A549 (cell line): ENCODE data around the gene HS6ST2. TPM values are rescaled to one million over a fixed set of nuclear protein-coding genes. Genes with fewer than 3 reads are reported as not detected.

Experiments used
- ATAC-seq, 2 experiments: fragments of 200-7000 bp in 1 of 2; fragments of >200 bp in 1 of 2; cut with Nextera tagmentation in 1 of 2; cut with Tn5 transposase in 1 of 2; 3 replicates each; pipeline versions ENCODE4 v1.8.0 to v1.9.1; 2018 to 2020; ENCODE audit warnings: mild to moderate bottlenecking in 1 of 2, moderate library complexity in 1 of 2
- CTCF ChIA-PET: fragments of 300-600 bp; sonication (Branson Sonifier 250); formaldehyde crosslinking; extraction: SDS; loops from one replicate; lab custom pipeline; 2021; ENCODE audit warnings: antibody characterized with exemption, inconsistent platforms; lab: Yijun Ruan, JAX
- POLR2A ChIA-PET: fragments of 350-600 bp; formaldehyde crosslinking; extraction: SDS; loops from one replicate; lab custom pipeline; 2021; ENCODE audit warnings: antibody characterized with exemption, inconsistent platforms; lab: Yijun Ruan, JAX
- DNase-seq, 2 experiments: peaks; one replicate each; pipeline versions ENCODE4 v3.0.0 to v3.0.0-alpha.2; 2011 to 2016; ENCODE audit warnings: low read depth in 1 of 2, low spot score in 1 of 2
- FAIRE-seq: peaks from 2 replicates; lab custom pipeline; 2011; peaks lifted over from hg19 to GRCh38; lab: Jason Lieb, UNC
- H3K27ac ChIP-seq, 2 experiments: fragments of >200 bp; sonication (Bioruptor Twin); formaldehyde crosslinking; 3 replicates each; pipeline ENCODE4 v1.5.1; 2016 to 2017
- H3K4me1 ChIP-seq: fragments of >200 bp; sonication (Bioruptor Twin); formaldehyde crosslinking; 3 replicates; pipeline ENCODE4 v1.6.1; 2016
- H3K4me2 ChIP-seq: fragments of >200 bp; sonication (Bioruptor Twin); formaldehyde crosslinking; 3 replicates; pipeline ENCODE4 v1.6.1; 2016
- H3K4me3 ChIP-seq: fragments of >200 bp; sonication (Bioruptor Twin); formaldehyde crosslinking; 3 replicates; pipeline ENCODE4 v1.5.1; 2016
- H3K9me3 ChIP-seq: fragments of >200 bp; sonication (Bioruptor Twin); formaldehyde crosslinking; 3 replicates; pipeline ENCODE4 v1.6.1; 2016
- CEBPB ChIP-seq, 2 experiments: fragments of >200 bp in 1 of 2; sonication (Bioruptor Twin) in 1 of 2; formaldehyde crosslinking in 1 of 2; IDR thresholded peaks; 2 replicates each; pipeline ENCODE4 v1.6.1; 2012 to 2016
- EHF ChIP-seq: fragments of 250-450 bp; sonication (Bioruptor Pico); IDR thresholded peaks from 2 replicates; pipeline ENCODE4 v1.5.0; 2020; ENCODE audit warnings: mild to moderate bottlenecking
- EHMT2 ChIP-seq: fragments of 200-600 bp; sonication (generic); IDR thresholded peaks from 2 replicates; pipeline ENCODE4 v1.6.1; 2016; ENCODE audit warnings: antibody characterized with exemption, low read depth, mild to moderate bottlenecking, moderate library complexity
- ELK1 ChIP-seq: fragments of 150-350 bp; IDR thresholded peaks from 2 replicates; pipeline ENCODE4 v1.6.1; 2014; ENCODE audit warnings: low read depth, mild to moderate bottlenecking, low read length
- EP300 ChIP-seq, 2 experiments: fragments of >200 bp; sonication (Bioruptor Twin); formaldehyde crosslinking; IDR thresholded peaks; 2 replicates in 1 of 2; 3 replicates in 1 of 2; pipeline ENCODE4 v1.6.1; 2016 to 2017
- FOSB ChIP-seq: fragments of 250-450 bp; sonication (Bioruptor Pico); IDR thresholded peaks from 2 replicates; pipeline ENCODE4 v1.5.0; 2020; ENCODE audit warnings: mild to moderate bottlenecking, moderate library complexity
- FOSL2 ChIP-seq, 2 experiments: fragments of 450-650 bp in 1 of 2; fragments of >200 bp in 1 of 2; sonication (Bioruptor Twin) in 1 of 2; formaldehyde crosslinking; IDR thresholded peaks; 2 replicates each; pipeline versions ENCODE4 v1.5.0 to v1.6.1; 2016 to 2020; ENCODE audit warnings: mild to moderate bottlenecking in 1 of 2, moderate library complexity in 1 of 2
- FOXS1 ChIP-seq: fragments of 250-450 bp; sonication (Bioruptor Pico); IDR thresholded peaks from 2 replicates; pipeline ENCODE4 v1.5.0; 2020; ENCODE audit warnings: mild to moderate bottlenecking, moderate library complexity
- GATA3 ChIP-seq: IDR thresholded peaks from 2 replicates; pipeline ENCODE4 v1.6.1; 2012; ENCODE audit warnings: borderline replicate concordance
- HDAC2 ChIP-seq: fragments of 200-600 bp; sonication (generic); IDR thresholded peaks from 2 replicates; pipeline ENCODE4 v1.6.1; 2016
- HES2 ChIP-seq: fragments of >200 bp; sonication (Bioruptor Twin); formaldehyde crosslinking; IDR thresholded peaks from 2 replicates; pipeline ENCODE4 v1.6.1; 2016
- HEYL ChIP-seq: fragments of 250-450 bp; sonication (Bioruptor Pico); IDR thresholded peaks from 2 replicates; pipeline ENCODE4 v1.8.0; 2021; ENCODE audit warnings: mild to moderate bottlenecking, moderate library complexity
- HOXB13 ChIP-seq: fragments of 250-450 bp; sonication (Bioruptor Pico); IDR thresholded peaks from 2 replicates; pipeline ENCODE4 v1.5.0; 2020; ENCODE audit warnings: low read depth, mild to moderate bottlenecking, moderate library complexity
- HOXB5 ChIP-seq: fragments of 250-450 bp; sonication (Bioruptor Pico); IDR thresholded peaks from 2 replicates; pipeline ENCODE4 v1.5.0; 2020; ENCODE audit warnings: mild to moderate bottlenecking, moderate library complexity
- JUN ChIP-seq, 2 experiments: fragments of >200 bp; sonication (Bioruptor Twin); formaldehyde crosslinking; IDR thresholded peaks; 2 replicates in 1 of 2; 3 replicates in 1 of 2; pipeline ENCODE4 v1.6.1; 2016 to 2017
- JUNB ChIP-seq: fragments of >200 bp; sonication (Bioruptor Twin); formaldehyde crosslinking; IDR thresholded peaks from 2 replicates; pipeline ENCODE4 v1.6.1; 2016
- KDM1A ChIP-seq: fragments of 200-600 bp; sonication (generic); IDR thresholded peaks from 2 replicates; pipeline ENCODE4 v1.6.1; 2016; ENCODE audit warnings: low read depth, mild to moderate bottlenecking
- MAX ChIP-seq: IDR thresholded peaks from 2 replicates; pipeline ENCODE4 v1.6.1; 2012
- MAZ ChIP-seq: fragments of 150-350 bp; IDR thresholded peaks from 2 replicates; pipeline ENCODE4 v1.6.1; 2014; ENCODE audit warnings: antibody characterized with exemption, low read depth, low read length, borderline replicate concordance
- MYC ChIP-seq: IDR thresholded peaks from 2 replicates; pipeline ENCODE4 v1.6.1; 2012; ENCODE audit warnings: mild to moderate bottlenecking, inconsistent platforms, low read length, improper control_type of control experiment, borderline replicate concordance
- NFE2L2 ChIP-seq: fragments of 150-350 bp; conservative IDR thresholded peaks from 2 replicates; pipeline ENCODE4 v1.6.1; 2014; ENCODE audit warnings: low read length
- NR3C1 ChIP-seq: fragments of >200 bp; sonication (Bioruptor Twin); formaldehyde crosslinking; IDR thresholded peaks from 3 replicates; pipeline ENCODE4 v1.6.1; 2017
- PHF8 ChIP-seq: fragments of 200-600 bp; sonication (generic); IDR thresholded peaks from 2 replicates; pipeline ENCODE4 v1.6.1; 2016; ENCODE audit warnings: low read depth, mild to moderate bottlenecking, antibody characterized with exemption, moderate library complexity, borderline replicate concordance
- POLR2AphosphoS2 ChIP-seq: conservative IDR thresholded peaks from 2 replicates; pipeline ENCODE4 v1.6.1; 2012; ENCODE audit warnings: low read length, improper control_type of control experiment, inconsistent platforms
- RAD21 ChIP-seq, 2 experiments: fragments of >200 bp in 1 of 2; sonication (Bioruptor Twin) in 1 of 2; formaldehyde crosslinking in 1 of 2; IDR thresholded peaks in 1 of 2; conservative IDR thresholded peaks in 1 of 2; 2 replicates in 1 of 2; 3 replicates in 1 of 2; pipeline ENCODE4 v1.6.1; 2012 to 2018; ENCODE audit warnings: inconsistent platforms in 1 of 2
- RCOR1 ChIP-seq: fragments of 150-350 bp; IDR thresholded peaks from 2 replicates; pipeline ENCODE4 v1.6.1; 2014; ENCODE audit warnings: antibody characterized with exemption, low read length, low read depth
- TFCP2L1 ChIP-seq: fragments of 250-450 bp; sonication (Bioruptor Pico); IDR thresholded peaks from 2 replicates; pipeline ENCODE4 v1.5.0; 2021; ENCODE audit warnings: mild to moderate bottlenecking
- TP53 ChIP-seq: fragments of 250-450 bp; sonication (Bioruptor Pico); IDR thresholded peaks from 2 replicates; pipeline ENCODE4 v1.5.0; 2021; ENCODE audit warnings: mild to moderate bottlenecking, moderate library complexity
- USF2 ChIP-seq: fragments of 450-650 bp; IDR thresholded peaks from 2 replicates; pipeline ENCODE4 v1.6.1; 2014; ENCODE audit warnings: antibody characterized with exemption
- ZFP36 ChIP-seq: fragments of 450-650 bp; IDR thresholded peaks from 2 replicates; pipeline ENCODE4 v1.6.1; 2014; ENCODE audit warnings: borderline replicate concordance; ENCODE audit not compliant: partially characterized antibody
- ZNF302 ChIP-seq: fragments of 250-450 bp; sonication (Bioruptor Pico); IDR thresholded peaks from 2 replicates; pipeline ENCODE4 v1.9.0; 2021; ENCODE audit warnings: inconsistent platforms, mild to moderate bottlenecking, moderate library complexity
- ZSCAN20 ChIP-seq: fragments of 250-450 bp; sonication (Bioruptor Pico); IDR thresholded peaks from 2 replicates; pipeline ENCODE4 v1.8.0; 2022; ENCODE audit warnings: mild to moderate bottlenecking, moderate library complexity
- WGBS: methylation state at CpG from one replicate; pipeline ENCODE4 v1.1.6; 2017; ENCODE audit errors: missing lambda C conversion rate; 5-methylcytosine and 5-hydroxymethylcytosine counted together
- polyA plus RNA-seq, 4 experiments: library from polyadenylated mRNA; depleted of rRNA in 3 of 4; stranded (reverse); fragments of >200 nt; fragmentation: RNase III in 1 of 4; extraction: RNeasy Plus Mini Kit Qiagen cat#74134 plus additional on column Dnase treatment in 1 of 4; gene quantifications; 2 replicates in 3 of 4; 3 replicates in 1 of 4; pipeline ENCODE4 v1.2.3, GENCODE V29; 2011 to 2017
- TF ChIP-seq, protein P1 (sequence below): fragments of >200 bp; sonication (Bioruptor Twin); formaldehyde crosslinking; IDR thresholded peaks from 3 replicates; pipeline ENCODE4 v1.5.1; 2016
- TF ChIP-seq, protein P2 (sequence below): IDR thresholded peaks from 2 replicates; pipeline ENCODE4 v1.6.1; 2012

HS6ST2 gene
- polyA plus RNA-seq, 2 of the 4 experiments (the other 2 are of a cell fraction): 0.01 to 0.04 TPM

GRCh38 chrX:132837967-132838366 is 120.5 kb downstream of the HS6ST2 start:
- no peaks in the 10 kb centered on the region for H3K4me1 ChIP-seq
- no peak for DNase-seq
- ATAC-seq: no peak
- H3K4me2 ChIP-seq: no peak overlapping the region
- no peaks in the 10 kb centered on the region for H3K9me3 ChIP-seq
- CTCF ChIA-PET: no interaction called here
- 37% methylated on average over 5 of the region's 5 CpGs for WGBS
- POLR2A ChIA-PET: no interaction called here
- no peak overlapping the region for H3K27ac ChIP-seq
- no peak overlapping the region for H3K4me3 ChIP-seq
- no peak for FAIRE-seq
- TF ChIP-seq FOSL2 (IDR thresholded peaks at IDR 0.05) (no peak), FOSL2 (CRISPR knock-in tag; IDR thresholded peaks at IDR 0.05) (no peak), JUNB (no peak), MAX (no peak), MAZ (no peak), HOXB5 (CRISPR knock-in tag) (no peak), TP53 (CRISPR knock-in tag) (no peak), MYC (no peak), EHF (no peak)
- TF ChIP-seq, protein P1, sequence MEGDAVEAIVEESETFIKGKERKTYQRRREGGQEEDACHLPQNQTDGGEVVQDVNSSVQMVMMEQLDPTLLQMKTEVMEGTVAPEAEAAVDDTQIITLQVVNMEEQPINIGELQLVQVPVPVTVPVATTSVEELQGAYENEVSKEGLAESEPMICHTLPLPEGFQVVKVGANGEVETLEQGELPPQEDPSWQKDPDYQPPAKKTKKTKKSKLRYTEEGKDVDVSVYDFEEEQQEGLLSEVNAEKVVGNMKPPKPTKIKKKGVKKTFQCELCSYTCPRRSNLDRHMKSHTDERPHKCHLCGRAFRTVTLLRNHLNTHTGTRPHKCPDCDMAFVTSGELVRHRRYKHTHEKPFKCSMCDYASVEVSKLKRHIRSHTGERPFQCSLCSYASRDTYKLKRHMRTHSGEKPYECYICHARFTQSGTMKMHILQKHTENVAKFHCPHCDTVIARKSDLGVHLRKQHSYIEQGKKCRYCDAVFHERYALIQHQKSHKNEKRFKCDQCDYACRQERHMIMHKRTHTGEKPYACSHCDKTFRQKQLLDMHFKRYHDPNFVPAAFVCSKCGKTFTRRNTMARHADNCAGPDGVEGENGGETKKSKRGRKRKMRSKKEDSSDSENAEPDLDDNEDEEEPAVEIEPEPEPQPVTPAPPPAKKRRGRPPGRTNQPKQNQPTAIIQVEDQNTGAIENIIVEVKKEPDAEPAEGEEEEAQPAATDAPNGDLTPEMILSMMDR: no peak
- TF ChIP-seq, protein P2, sequence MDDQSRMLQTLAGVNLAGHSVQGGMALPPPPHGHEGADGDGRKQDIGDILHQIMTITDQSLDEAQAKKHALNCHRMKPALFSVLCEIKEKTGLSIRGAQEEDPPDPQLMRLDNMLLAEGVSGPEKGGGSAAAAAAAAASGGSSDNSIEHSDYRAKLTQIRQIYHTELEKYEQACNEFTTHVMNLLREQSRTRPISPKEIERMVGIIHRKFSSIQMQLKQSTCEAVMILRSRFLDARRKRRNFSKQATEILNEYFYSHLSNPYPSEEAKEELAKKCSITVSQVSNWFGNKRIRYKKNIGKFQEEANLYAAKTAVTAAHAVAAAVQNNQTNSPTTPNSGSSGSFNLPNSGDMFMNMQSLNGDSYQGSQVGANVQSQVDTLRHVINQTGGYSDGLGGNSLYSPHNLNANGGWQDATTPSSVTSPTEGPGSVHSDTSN: no peak

DNA sequence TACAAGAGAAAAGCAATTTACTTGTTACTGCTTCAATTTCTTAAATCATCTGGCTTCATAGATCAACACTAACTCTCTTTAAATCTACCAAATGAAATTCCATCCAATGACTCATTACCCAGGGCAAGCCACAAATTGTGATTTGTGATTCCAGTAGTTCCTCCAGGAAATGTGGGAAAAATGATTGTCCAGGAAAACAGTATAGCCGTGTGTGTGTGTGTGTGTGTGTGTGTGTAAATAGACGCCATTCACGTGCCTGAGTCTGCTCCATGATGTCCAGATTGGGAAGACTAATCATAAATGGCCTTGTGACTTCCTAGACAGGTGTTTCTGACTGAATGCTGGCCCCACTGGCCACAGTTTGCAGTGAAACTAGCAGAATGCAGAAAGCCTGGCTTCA is 121.3 kb downstream of the HS6ST2 start:
- POLR2A ChIA-PET: no interaction called here
- CTCF ChIA-PET: no interaction called here
- FAIRE-seq (no peak), DNase-seq (no peak), ATAC-seq (no peak)
- H3K4me1 ChIP-seq: no peaks in the 10 kb centered on the region
- no peak overlapping the region for H3K4me2 ChIP-seq
- TF ChIP-seq TFCP2L1 (CRISPR knock-in tag) (no peak), RAD21 (conservative IDR thresholded peaks at IDR 0.05 in 1 of 2, IDR thresholded peaks at IDR 0.05 in 1 of 2) (no peak), HES2 (no peak), NR3C1 (no peak), ZNF302 (CRISPR knock-in tag) (no peak), EP300 (IDR thresholded peaks at IDR 0.05) (no peak), ZFP36 (no peak), HOXB13 (CRISPR knock-in tag) (no peak), GATA3 (no peak), JUN (IDR thresholded peaks at IDR 0.05) (no peak), HEYL (CRISPR knock-in tag) (no peak), RCOR1 (no peak), CEBPB (IDR thresholded peaks at IDR 0.05) (no peak), FOSB (CRISPR knock-in tag) (no peak), JUNB (no peak), PHF8 (no peak)
- no peak overlapping the region for H3K4me3 ChIP-seq
- no peak overlapping the region for H3K27ac ChIP-seq
- 4% methylated on average over 3 of the region's 3 CpGs for WGBS
- H3K9me3 ChIP-seq: no peaks in the 10 kb centered on the region

DNA sequence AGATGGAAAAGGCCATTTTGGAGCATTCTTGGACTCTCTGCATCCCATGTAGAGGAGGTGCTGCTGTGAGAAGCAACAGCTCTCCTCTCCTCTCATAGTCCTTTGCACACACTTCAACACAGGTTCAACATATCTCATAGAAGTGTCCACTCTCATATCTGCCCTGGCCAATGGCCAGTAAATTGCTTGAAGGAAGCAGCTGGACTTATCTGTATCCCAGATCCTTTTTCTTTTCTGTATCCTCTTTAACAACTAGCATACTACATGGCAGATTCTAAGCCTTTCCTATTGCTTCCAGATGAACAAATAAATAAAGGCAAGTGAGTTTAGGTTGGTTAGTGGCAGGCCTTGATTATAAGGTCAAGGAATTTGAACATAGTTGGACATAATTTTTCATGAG is 122.0 kb downstream of the HS6ST2 start:
- CTCF ChIA-PET: no interaction called here
- TF ChIP-seq FOSB (CRISPR knock-in tag) (no peak), KDM1A (no peak), ELK1 (no peak), RCOR1 (no peak), NR3C1 (no peak), FOXS1 (CRISPR knock-in tag) (no peak), POLR2AphosphoS2 (no peak), EHF (no peak), HDAC2 (no peak), PHF8 (no peak), NFE2L2 (no peak), EHMT2 (no peak), USF2 (no peak), HOXB13 (CRISPR knock-in tag) (no peak), ZSCAN20 (CRISPR knock-in tag) (no peak)
- TF ChIP-seq, all 56 proteins: peak for 0
- POLR2A ChIA-PET: no interaction called here
- ATAC-seq (no peak), FAIRE-seq (peak; percentile 80), DNase-seq (no peak)
- no peak overlapping the region for H3K4me3 ChIP-seq
- no peaks in the 10 kb centered on the region for H3K4me1 ChIP-seq
- H3K9me3 ChIP-seq: no peaks in the 10 kb centered on the region
- no peak overlapping the region for H3K4me2 ChIP-seq
- no peak overlapping the region for H3K27ac ChIP-seq
